Activated T-helper 9 cell treated with anti-CD3 and anti-CD28 coated beads, Interleukin-2, amount 50 U/mL, for 16 hours (primary cell): Measurements from ENCODE around the gene FAM81A.
"Not testable (repeated sequence)": the region's sequence is repeated elsewhere in the genome, so short reads cannot be mapped to it uniquely, and the experiment has no call there.

Experiments used
- DNase-seq: peaks from one replicate; pipeline ENCODE4 v3.0.0-alpha.2; 2020; ENCODE audit warnings: low read depth

FAM81A gene

DNA sequence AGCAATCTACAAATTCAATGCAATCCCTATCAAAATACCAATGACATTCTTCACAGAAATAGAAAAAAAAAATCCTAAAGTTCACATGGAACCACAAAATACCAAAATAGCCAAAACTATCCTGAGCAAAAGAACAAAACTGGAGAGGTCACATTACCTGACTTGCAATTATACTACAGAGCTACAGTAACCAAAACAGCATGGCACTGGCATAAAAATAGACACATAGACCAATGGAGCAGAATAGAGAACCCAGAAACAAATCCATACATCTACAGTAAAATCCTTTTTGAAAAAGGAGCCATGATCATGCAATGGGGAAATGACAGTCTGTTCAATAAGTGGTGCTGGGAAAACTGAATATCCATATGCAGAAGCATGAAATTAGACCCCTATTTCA, 51.5 kb downstream of the FAM81A start:
- DNase-seq, result not testable (repeated sequence)

DNA sequence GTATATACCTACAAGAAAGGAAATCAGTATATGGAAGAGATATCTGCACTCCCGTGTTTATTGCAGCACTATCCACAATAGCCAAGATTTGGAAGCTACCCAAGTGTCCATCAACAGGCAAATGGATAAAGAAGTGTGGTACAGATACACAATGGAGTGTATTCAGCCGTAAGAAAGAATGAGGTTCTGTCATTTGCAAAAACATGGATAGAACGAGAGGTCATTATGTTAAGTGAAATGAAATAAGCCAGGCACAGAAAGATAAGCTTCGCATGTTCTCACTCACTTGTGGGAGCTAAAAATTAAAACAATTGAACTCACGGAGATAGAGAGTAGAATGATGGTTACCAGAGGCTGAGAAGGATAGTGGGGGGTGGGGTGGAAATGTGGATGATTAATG, 53.1 kb downstream of the FAM81A start:
- DNase-seq, result no peak

DNA sequence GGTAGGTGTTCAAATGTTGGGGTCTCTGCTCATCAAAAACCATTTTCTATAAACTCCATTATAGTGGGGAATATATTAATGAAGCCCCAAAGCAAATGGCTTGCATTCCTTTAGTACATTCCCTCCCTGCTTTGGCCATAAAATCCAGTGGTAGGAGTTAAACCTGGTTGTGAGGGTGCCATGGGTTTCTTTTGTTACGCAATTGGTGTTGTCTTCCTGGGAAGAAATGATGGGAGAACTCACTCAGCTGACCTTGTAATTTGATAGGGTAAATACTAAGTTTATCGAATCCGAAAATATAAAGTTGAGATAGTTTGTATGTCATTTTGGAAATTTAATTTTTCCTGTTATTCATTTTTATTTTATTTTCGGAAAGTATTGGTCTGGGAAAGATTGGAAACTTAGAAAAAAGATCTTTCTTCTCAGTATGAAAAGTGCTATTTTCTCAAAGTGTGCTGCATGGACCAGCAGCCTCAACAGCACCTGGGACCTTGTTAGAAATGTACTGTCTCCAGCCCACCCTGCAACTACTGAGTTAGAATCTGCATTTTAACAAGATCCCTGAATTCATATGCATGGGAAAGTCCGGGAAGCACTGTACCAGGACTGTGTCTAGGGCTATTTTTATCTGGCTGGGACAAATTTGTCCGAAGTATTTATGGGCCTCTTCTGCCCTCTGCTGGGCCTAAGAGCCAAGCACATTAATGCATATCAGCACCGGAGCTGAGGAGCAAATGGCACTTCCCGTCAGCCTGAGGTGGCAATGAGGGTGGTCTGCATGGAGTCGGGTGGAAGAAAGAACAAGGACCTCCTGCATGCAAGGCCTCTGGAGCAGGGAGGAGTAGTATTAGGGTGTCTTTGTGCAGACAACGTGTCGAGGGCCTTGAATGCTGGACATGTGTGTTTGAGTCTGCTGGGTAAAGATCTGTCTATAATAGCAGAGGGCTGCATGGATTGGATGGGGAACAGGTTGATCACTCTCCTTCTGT, 54.7 kb downstream of the FAM81A start:
- peak; percentile 18 for DNase-seq

DNA sequence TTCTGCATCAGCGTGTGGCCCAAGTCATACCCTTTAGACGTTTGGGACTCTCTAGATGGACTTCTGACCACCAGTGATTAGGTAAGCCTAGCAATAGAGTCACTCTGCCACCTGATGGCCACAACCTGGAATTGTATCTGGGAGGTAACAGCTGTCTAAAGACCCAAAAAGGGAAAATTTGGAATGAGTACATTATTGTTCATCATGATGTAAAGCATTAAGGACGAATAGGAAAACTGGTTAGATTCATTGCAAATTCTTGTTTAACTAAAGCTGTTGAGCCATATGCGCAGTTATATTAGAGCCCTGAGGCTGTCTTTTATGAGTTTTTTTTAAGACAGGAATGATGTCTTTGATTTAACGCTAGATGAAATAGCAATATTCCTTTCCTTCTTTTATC, 63.6 kb downstream of the FAM81A start:
- no peak for DNase-seq

DNA sequence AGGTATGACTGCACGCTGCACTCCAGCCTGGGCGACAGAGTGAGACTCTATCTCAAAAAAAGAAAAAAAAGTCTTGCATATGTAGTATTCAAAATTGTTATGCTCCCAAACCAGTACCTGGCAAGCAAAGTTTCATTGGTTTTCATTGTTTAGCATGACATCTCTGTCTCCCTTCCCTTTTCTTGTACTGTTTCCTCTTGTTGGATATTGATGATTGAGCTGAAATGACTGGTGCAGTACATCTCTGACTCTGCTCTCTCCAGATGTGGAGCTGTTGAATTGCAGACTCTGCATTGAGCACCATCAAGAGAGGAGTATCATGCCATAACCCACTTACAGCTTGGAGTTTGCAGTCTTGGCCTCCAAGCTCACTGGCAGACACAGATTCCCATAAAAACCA, 77.2 kb downstream of the FAM81A start:
- DNase-seq, result no peak

DNA sequence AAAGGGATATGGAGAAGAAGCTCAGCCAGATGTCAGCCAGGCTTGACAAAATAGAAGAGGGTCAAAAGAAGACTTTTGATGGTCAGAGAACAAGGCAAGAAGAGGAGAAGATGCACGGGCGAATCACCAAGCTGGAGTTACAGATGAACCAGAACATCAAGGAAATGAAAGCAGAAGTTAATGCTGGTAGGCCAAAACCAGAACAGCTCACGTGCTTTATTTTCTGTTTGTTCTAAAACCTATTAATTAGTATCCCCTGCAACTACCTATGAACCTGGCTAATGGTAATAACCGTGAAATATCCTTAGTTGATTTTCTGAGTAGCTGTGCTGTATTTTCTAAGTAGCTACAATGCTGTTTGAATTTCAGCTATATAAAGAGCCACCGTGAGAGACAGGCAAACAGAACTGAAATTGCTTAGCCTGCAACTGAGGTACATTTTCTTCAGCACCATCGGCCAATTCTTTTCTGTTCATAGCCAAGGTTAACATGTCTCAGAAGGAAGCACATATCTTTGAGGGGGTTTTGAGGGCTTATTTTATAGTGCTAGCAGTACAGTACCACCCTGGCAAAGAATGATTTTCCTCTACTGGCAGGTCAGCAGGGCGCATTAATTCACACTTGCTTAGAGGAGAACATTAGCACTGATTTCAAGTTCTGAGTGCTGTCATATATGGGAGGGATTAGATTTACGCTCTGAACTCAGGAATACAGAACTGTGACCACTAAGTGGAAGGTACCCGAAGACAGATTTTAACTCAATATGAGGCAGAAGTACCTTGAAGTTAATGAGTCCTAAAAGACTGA, 78.9 kb downstream of the FAM81A start:
- DNase-seq, result no peak

DNA sequence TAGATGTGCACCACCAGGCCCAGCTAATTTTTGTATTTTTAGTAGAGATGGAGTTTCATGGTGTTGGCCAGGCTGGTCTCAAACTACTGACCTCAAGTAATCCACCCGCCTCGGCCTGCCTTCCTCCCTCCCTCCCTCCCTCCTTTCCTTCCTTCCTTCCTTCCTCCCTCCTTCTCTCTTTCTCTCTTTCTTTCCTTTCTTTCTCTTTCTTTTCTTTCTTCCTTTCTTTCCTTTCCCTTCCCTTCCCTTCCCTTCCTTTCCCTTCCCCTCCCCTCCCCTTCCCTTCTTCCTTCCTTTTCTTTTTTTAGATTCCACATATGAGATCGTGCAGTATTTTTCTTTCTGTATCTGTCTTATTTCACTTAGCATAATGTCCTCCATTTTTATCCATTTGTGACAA, 81.3 kb downstream of the FAM81A start:
- DNase-seq, result no peak

DNA sequence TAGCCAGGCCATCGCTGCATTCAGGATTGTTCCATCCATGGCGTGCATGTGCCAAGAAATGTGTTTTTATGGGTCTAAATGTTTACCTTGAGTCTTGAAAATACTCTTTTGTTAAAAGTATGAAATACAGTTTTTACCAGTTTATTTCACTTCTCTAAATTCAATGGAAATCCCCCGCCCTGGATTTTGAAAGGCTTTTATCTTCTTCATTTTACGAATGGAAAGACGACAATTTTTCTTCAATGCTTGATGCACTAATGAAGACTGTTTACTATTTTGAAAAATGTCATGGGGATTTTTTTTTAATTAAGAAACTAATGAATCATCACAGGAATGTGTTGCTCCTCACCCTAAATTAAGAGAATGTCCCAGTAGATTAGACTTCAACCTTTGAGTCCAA, 83.5 kb downstream of the FAM81A start:
- no peak for DNase-seq

DNA sequence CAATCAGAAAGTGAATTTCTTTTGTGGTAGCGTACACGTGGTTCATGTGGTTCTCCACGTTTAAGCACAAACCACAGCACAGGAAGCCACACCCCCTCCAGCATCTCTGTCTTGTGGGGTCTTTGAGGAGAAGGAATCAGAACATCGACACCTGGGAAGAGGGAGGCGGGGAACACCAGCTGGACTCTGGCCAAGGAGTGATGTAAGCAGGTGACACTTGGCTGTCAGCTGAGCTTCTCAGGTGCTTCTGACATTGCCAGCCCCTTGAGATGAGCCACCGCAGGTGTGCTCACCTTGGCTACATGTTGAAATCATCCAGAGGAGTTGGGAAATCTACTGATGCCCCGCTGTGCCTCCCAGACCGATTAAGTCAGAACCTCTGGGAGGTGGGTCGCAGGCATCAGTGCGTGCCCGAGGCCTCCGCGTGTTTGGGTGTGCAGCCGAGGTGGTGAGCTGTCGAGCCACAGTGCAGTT, 85.0 kb downstream of the FAM81A start:
- DNase-seq, result no peak

DNA sequence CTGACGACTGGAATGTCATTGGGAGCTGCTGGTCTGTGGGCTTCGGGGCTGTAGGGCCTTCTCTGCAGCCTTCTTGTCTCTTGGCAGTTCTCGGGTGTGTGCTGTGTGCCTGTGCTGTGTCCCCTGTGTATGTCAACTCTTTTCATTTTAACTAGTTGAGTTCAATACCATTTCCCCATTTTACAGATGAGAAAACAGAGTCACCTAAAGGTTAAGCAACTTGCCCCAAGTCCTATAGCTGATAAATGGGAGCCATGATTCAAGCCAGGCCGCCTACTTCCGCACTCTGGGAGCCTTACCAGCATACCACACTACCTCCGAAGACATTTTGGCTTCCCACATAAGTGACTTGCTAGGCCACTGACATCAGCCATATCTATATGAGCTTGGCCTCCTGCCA, 85.7 kb downstream of the FAM81A start:
- DNase-seq, result no peak

DNA sequence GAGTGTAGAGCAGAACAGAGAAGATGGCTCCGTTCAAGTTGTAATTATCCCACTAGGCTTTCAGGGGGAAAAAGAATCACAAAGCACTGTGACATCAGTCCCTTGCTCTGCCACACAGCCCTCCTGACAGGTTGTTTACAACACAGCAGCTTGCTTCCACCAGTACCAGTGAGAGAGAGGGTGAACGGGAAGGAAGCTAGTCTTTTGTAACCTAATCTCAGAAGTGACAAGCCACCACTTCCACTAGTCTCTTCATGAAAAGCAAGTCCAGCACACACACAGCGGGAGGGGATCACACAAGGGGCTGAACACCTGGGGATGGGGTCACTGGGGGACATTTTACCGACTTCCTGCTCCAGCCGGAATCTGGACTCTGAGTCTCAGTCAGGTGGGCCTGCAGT, 86.3 kb downstream of the FAM81A start:
- no peak for DNase-seq

DNA sequence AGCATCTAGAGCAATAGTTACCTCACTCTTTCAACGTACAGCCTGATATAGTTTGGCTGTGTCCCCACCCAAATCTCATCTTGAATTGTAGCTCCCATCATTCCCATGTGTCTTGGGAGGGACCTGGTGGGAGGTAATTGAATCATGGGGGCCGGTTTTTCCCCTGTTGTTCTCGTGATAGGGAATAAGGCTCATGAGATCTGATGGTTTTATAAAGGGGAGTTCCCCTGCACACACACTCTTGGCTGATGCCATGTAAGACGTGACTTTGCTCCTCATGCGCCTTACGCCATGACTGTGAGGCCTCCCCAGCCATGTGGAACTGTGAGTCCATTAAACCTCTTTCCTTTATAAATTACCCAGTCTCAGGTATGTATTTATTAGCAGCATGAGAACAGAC, 88.5 kb downstream of the FAM81A start:
- DNase-seq, result not testable (repeated sequence)

DNA sequence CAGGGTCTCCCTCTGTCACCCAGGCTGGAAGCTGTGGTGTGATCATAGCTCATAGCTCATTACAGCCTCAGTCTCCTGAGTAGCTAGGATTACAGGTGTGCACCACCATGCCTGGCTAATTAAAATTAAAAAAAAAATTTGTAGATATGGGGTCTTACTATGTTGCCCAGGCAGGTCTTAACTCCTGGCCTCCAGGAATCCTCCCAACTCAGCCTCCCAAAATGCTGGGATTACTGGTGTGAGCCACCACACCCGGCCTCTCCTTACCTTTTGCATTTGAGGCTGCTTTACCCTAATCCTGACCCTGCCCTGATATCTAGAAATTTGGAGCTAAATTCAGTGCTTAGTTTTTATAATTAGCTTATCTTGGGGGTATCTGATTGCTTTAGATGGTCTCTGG, 90.4 kb downstream of the FAM81A start:
- no peak for DNase-seq

DNA sequence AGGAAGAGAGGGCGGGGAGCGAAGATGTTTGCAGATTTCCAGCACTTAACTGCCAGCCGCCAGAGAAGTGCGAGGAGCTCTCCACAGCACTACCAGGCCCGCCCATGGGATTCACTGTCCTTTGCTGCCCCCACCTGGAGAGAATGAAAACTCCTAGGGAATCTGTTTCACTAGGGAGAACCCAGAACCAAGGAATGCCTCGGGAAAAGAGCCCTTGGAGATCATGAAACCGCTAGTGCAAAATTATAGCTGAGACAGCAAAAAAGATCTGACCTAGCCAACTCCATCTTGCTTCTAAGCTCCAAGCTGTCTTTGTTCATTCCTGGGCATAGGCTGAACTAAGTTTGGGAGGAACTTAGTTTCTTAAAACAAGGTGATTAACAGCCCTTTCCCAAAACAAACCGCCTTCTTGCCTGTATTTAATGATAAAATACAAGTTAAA, 91.0 kb downstream of the FAM81A start:
- peak; percentile 38 for DNase-seq

DNA sequence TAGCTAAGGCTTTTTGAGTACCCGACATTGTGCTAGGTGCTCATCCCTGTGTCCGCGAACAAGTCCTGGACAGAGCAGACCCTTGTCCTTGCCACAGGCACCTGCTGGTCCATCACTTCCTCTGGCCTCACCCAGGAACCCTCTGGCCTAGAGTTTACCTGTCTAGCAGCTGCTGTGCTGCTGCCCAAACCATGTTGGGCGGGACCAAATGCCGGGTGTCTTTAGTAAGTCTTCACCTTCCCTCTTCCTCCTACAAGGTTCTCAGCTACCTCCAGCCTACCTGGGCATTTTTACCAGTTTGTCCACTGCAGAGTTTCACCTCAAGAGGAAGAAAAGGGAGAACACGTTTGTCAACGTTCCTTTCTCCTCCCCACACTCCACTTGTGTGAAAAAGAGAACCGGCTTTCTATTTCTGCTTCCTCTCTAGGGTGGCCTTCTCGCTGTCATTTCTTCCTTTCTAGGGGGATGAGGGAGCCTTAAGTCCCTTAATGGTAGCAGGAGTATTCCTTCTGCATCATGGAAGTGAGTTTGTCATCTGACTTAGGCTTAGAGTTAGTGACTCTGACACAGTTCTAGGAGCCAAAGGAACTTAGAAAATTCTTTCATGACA, 93.2 kb downstream of the FAM81A start:
- DNase-seq, result no peak

DNA sequence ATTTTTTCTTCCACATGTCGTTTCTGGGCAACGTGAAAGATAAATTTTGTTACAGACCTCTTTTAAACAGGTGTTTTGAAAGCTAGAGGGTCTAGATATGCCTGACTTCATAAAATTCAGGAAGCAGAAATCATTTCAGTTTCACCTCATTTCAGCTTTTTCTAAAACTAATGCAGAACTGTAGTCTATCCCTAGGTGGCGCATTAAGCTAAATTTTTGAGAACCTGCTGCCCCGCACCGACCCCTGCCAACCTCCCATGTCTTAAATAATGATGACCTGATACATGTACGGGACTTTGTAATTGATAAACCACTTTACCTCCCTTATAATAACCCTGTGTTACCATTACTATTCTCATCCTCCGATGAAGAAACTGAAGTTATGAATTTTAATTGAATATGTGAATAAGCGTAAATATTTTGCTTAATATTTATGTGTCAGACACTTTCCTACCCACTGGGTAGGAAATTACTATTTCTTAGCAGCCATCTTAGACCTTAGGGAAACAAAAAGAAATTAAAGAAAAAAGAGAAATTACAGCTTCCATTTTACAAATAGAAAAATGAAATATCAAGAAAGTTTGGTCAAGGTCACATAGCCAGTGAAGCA, 94.9 kb downstream of the FAM81A start:
- no peak for DNase-seq

DNA sequence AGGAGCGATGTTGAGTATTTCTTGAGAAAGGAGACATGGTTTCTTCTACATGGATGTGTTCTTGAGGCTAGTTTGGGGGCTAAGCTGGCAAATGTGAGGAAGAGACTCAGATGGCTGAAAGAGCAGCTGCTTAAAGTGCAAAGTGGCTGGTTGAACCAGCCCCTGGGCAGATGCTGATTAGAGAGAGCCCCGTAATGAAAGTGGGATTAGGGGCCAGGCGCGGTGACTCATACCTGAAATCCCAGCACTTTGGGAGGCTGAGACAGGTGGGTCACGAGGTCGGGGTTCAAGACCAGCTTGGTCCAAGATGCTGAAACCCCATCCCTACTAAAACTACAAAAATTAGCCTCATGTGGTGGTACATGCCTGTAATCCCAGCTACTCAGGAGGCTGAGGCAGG, 98.6 kb downstream of the FAM81A start:
- DNase-seq, result no peak

DNA sequence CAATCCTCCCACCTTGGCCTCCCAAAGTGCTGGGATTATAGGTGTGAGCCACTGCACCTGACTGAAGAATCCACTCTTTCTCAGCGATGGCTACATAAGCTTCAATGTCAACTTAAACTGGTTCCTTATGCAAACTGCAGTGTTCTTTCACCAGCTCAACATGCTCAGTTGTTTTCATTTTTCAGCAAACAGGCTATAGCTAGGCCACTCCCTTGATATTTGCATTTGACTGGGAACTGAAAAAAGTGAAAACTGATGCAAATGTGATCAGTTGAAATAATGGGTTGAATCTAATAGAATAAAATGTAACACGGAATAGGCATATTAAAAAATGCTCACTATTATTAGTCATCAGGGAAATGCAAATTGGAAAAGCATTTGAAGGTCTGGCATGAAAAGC, 99.4 kb downstream of the FAM81A start:
- DNase-seq, result no peak

DNA sequence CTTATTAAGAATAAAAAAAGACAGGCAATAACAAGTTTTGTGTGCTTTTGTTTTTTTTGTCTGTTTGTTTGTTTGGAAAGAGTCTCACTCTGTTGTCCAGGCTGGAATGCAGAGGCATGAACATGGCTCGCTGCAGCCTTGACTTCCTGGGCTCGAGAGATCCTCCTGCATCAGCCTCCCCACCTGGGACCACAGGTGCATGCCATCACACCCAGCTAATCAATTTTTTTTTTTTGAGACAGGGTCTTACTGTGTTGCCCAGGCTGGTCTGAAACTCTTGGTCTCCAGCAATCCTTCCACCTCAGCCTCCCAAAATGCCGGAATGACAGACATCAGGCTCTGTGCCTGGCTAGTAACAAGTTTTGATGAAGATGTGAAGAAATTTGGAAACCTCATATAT, 100.5 kb downstream of the FAM81A start:
- DNase-seq, result no peak

DNA sequence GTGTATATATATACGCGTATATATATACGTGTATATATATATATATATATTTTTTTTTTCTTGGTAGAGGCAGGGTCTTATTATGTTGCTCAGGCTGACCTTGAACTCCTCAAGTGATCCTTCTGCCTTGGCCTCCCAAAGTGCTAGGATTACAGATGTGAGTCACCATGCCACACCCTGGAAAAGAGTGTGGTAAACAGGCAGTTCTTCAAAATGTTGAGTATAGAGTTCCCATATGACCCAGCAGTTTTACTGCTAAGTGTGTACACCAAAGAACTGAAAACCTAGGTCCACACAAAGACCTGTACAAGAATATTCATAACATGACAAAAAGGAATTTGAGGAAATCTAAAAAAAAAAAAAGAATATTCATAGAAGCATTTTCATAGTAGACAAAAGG, 101.8 kb downstream of the FAM81A start:
- no peak for DNase-seq

DNA sequence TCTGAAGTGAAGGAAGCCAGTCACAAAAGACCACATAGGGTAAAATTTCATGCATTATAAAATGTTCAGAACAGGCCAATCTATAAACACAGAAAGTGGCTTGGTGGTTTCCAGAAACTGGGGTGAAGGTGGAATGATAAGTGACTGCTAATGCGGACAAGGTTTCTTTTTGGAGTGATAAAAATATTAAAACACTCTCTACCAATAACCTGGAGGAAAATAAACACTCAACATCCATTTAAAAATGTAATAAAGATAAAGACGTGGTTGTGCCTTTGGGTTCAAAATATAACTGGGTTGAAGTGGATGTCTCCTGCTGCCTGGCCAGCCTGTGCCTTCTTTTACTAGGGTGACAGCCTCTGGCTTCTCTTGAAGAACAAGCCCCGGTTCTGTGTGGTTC, 102.7 kb downstream of the FAM81A start:
- DNase-seq, result no peak

DNA sequence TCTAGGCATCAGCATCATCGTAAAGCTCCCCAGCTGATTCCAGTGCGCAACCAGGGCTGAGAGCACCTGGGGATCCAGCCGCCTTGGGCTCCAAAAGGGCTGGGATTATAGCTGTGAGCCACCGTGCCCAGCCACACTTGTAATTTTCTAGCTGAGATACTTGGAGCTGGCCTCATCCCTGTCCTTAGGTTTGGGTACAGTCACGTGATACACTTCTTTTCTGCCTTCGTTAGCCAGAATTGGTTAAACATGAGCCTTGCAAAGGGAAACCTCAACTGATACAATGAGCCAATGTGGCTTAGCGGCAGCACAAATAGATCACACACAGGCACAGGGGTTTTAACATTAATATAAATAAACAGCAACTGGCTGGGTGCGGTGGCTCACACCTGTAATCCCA, 103.8 kb downstream of the FAM81A start:
- no peak for DNase-seq
